ENCODE measurements around the gene PGLYRP3. TPM values are rescaled to one million over a fixed set of nuclear protein-coding genes. Genes with fewer than 3 reads are reported as not detected.

The PGLYRP3 gene
- total RNA-seq, result not detected

GRCh38 chr1:153312570-153313186 is at the start of gene PGLYRP3:
TSS of gene PGLYRP3 (minus strand) at chr1:153312952. CDS start at chr1:153310665, 2,287 bp downstream.

DNA sequence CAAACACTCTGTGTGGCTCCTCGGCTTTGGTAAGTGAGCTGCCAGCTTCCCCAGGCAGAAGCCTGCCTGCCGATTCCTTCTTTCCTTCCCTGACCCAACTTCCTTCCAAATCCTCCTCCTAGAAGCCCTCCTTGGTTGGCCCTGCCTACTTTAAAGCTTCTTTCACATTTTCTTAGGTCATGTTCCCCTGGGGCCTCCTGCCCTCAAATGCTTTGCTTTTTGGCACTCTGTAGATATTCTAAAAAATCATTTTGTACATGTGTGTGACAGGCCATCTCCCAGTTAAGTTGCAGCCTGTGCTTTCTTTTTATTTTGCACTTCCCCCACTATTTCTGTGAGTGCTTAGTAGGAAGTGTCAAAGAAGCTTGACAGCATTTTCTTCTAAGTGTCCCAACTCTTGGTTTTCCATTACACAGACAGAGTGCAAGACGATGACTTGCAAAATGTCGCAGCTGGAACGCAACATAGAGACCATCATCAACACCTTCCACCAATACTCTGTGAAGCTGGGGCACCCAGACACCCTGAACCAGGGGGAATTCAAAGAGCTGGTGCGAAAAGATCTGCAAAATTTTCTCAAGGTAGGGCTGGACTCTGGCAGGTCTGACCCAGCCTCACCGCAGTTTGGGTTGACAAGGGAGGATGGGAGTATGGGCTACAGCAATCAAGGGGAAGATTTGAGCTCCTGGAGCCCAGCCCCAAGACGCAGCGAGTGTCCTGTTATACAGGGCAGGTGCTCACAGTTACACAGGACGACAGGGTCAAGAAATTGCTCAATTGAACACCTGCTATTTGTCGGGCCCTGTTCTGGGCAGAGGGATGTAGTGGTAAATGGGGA is 45.3 kb upstream of the PGLYRP3 start, which contains the start of gene S100A9:
S100A9 (plus strand) TSS at position 2 of the 838 bp plus-strand sequence; CDS start at position 432, 430 bp downstream.

GRCh38 chr1:153348511-153349362 is 36.0 kb upstream of the PGLYRP3 start, which contains the start of gene PGLYRP4:
TSS of gene PGLYRP4 (minus strand) at chr1:153348841. CDS start at chr1:153347932, 909 bp downstream.

GRCh38 chr1:153259387-153259786 is 53.4 kb downstream of the PGLYRP3 start, which contains the start of gene LORICRIN:
TSS of gene LORICRIN (plus strand) at chr1:153259687. CDS start at chr1:153260950, 1,263 bp downstream.

Small RNA genes lying within 50 kb of the gene (small RNA-seq; reads per million reads assigned to genes)
- gene RNU6-160P (ENCODE audit: low replicate concordance), result not detected

Other genes with a start within 250 kb of the PGLYRP3 start
- not detected for gene SPRR2B, start 241.3 kb downstream of the PGLYRP3 start, total RNA-seq
- gene SPRR2E, start 218.4 kb downstream of the PGLYRP3 start, total RNA-seq, result not detected
- not detected for gene SPRR2F, start 199.4 kb downstream of the PGLYRP3 start, total RNA-seq
- gene SPRR2G, start 162.1 kb downstream of the PGLYRP3 start, total RNA-seq, result not detected
- not detected for gene LELP1, start 109.5 kb downstream of the PGLYRP3 start, total RNA-seq
- gene PRR9, start 95.4 kb downstream of the PGLYRP3 start, total RNA-seq, result not detected
- gene LORICRIN, start 53.3 kb downstream of the PGLYRP3 start, total RNA-seq, result not detected
- gene PGLYRP4, start 35.9 kb upstream of the PGLYRP3 start, total RNA-seq, result not detected
- 9.1 TPM for gene S100A9, start 44.9 kb upstream of the PGLYRP3 start, total RNA-seq
- gene S100A12, start 62.7 kb upstream of the PGLYRP3 start, total RNA-seq, result 1.6 TPM
- 1.6 TPM for gene S100A8, start 78.1 kb upstream of the PGLYRP3 start, total RNA-seq
- gene S100A7A, start 103.6 kb upstream of the PGLYRP3 start, total RNA-seq, result not detected
- gene S100A7, start 147.7 kb upstream of the PGLYRP3 start, total RNA-seq, result not detected
- gene S100A6, start 223.0 kb upstream of the PGLYRP3 start, total RNA-seq, result 7.2 TPM
- gene S100A5, start 228.0 kb upstream of the PGLYRP3 start, total RNA-seq, result not detected
- 1.3 TPM for gene S100A4, start 232.9 kb upstream of the PGLYRP3 start, total RNA-seq
- gene S100A3, start 236.3 kb upstream of the PGLYRP3 start, total RNA-seq, result not detected